BE2C (cell line): ENCODE results near the gene NR5A1.
A peak's percentile ranks its signal among the peaks of the same experiment; 100 is the strongest.

Experiments used
- DNase-seq: peaks from one replicate; pipeline ENCODE4 v3.0.0-alpha.2; 2020
- H3K27me3 ChIP-seq: fragments of 250-450 bp; sonication (Bioruptor Pico); 2 replicates; pipeline ENCODE4 v1.5.1; 2020; ENCODE audit warnings: mild to moderate bottlenecking
- H3K36me3 ChIP-seq: fragments of 250-450 bp; sonication (Bioruptor Pico); 2 replicates; pipeline ENCODE4 v1.5.1; 2020; ENCODE audit warnings: mild to moderate bottlenecking
- H3K4me1 ChIP-seq: fragments of 250-450 bp; sonication (Bioruptor Pico); 2 replicates; pipeline ENCODE4 v1.5.1; 2020
- H3K4me3 ChIP-seq: 2 replicates; pipeline ENCODE4 v1.5.1; 2011; ENCODE audit warnings: low read depth, low read length
- H3K9me3 ChIP-seq: fragments of 250-450 bp; sonication (Bioruptor Pico); 2 replicates; pipeline ENCODE4 v1.5.1; 2020
- CTCF ChIP-seq: IDR thresholded peaks from 2 replicates; pipeline ENCODE4 v1.5.1; 2012; ENCODE audit warnings: mild to moderate bottlenecking, low read depth, low read length

Gene NR5A1

GRCh38 chr9:124475868-124476690 lies 31.1 kb downstream of the NR5A1 start:
- DNase-seq, result no peak
- H3K36me3 ChIP-seq, result no peaks in the 10 kb centered on the region
- no peaks in the 10 kb centered on the region for H3K9me3 ChIP-seq
- no peak overlapping the region for H3K4me3 ChIP-seq
- TF ChIP-seq CTCF, result no peak
- H3K27me3 ChIP-seq, result no peaks in the 10 kb centered on the region; the same call in 1 of the 2 replicates
- H3K4me1 ChIP-seq, result peaks cover 14% of the 10 kb centered on the region

- Histone ChIP-seq H3K4me1 (peaks cover 14% of the 10 kb centered on the region), H3K4me3 (no peak overlapping the region), H3K27me3 (no peaks in the 10 kb centered on the region; the same call in 1 of the 2 replicates), H3K36me3 (no peaks in the 10 kb centered on the region), H3K9me3 (no peaks in the 10 kb centered on the region)
- TF ChIP-seq CTCF, result no peak
- DNase-seq, result peak; percentile 41
Measured at GRCh38 chr9:124475158-124475867, 31.9 kb downstream of the NR5A1 start.

GRCh38 chr9:124474151-124474550 lies 33.0 kb downstream of the NR5A1 start:
- Histone ChIP-seq H3K9me3 (no peaks in the 10 kb centered on the region), H3K27me3 (no peaks in the 10 kb centered on the region; the same call in 1 of the 2 replicates), H3K4me3 (no peak overlapping the region), H3K4me1 (peaks cover 14% of the 10 kb centered on the region), H3K36me3 (no peaks in the 10 kb centered on the region)
- TF ChIP-seq CTCF, result no peak
- no peak for DNase-seq

- Histone ChIP-seq H3K36me3 (no peaks in the 10 kb centered on the region), H3K27me3 (no peaks in the 10 kb centered on the region; the same call in 1 of the 2 replicates), H3K9me3 (no peaks in the 10 kb centered on the region), H3K4me3 (no peak overlapping the region), H3K4me1 (peaks cover 8% of the 10 kb centered on the region)
- no peak for DNase-seq
- no peak for TF ChIP-seq CTCF
Measured at GRCh38 chr9:124473310-124473709, 33.9 kb downstream of the NR5A1 start.

- Histone ChIP-seq H3K27me3 (no peaks in the 10 kb centered on the region), H3K4me1 (peaks cover 4% of the 10 kb centered on the region), H3K4me3 (no peak overlapping the region), H3K36me3 (no peaks in the 10 kb centered on the region), H3K9me3 (no peaks in the 10 kb centered on the region)
- TF ChIP-seq CTCF, result no peak
- no peak for DNase-seq
Measured at GRCh38 chr9:124472770-124473169, 34.4 kb downstream of the NR5A1 start.

- no peak for DNase-seq
- H3K27me3 ChIP-seq, result no peaks in the 10 kb centered on the region
- no peak overlapping the region for H3K4me3 ChIP-seq
- no peaks in the 10 kb centered on the region for H3K36me3 ChIP-seq
- no peaks in the 10 kb centered on the region for H3K9me3 ChIP-seq
- TF ChIP-seq CTCF, result no peak
- H3K4me1 ChIP-seq, result no peaks in the 10 kb centered on the region
Measured at GRCh38 chr9:124471761-124472160, 35.4 kb downstream of the NR5A1 start.
